CD4-positive, alpha-beta memory T cell (primary cell): Measurements from ENCODE around the gene MTA3. TPM values are rescaled to one million over a fixed set of nuclear protein-coding genes. Genes with fewer than 3 reads are reported as not detected.
"Not testable (repeated sequence)": the region's sequence is repeated elsewhere in the genome, so short reads cannot be mapped to it uniquely, and the experiment has no call there.

Source experiments
- CTCF ChIA-PET: fragments of 350-600 bp; sonication (Branson Sonifier 250); formaldehyde crosslinking; loops from one replicate; lab custom pipeline; 2021; ENCODE audit warnings: inconsistent platforms; ENCODE audit not compliant: partially characterized antibody; lab: Charles Lee
- POLR2A ChIA-PET: fragments of 350-600 bp; sonication (Branson Sonifier 250); formaldehyde crosslinking; loops from one replicate; lab custom pipeline; 2021; ENCODE audit not compliant: partially characterized antibody; lab: Charles Lee
- DNase-seq, 5 donors: peaks; one replicate each; pipeline versions ENCODE4 v3.0.0 to v3.0.0-alpha.2; 2020 to 2022; ENCODE audit warnings: mixed read lengths in 1 of 5
- H3K27ac ChIP-seq: one replicate; pipeline ENCODE4 v1.7.0; 2013; ENCODE audit warnings: low read depth, low read length
- H3K27me3 ChIP-seq: 2 replicates; pipeline ENCODE4 v1.7.0; 2013; ENCODE audit warnings: mild to moderate bottlenecking, low read length, moderate library complexity; ENCODE audit not compliant: insufficient read depth
- H3K36me3 ChIP-seq: 2 replicates; pipeline ENCODE4 v1.7.0; 2013; ENCODE audit warnings: mild to moderate bottlenecking, low read length, moderate library complexity; ENCODE audit not compliant: insufficient read depth
- H3K4me1 ChIP-seq: 2 replicates; pipeline ENCODE4 v1.7.0; 2013; ENCODE audit warnings: mild to moderate bottlenecking, low read length, moderate library complexity; ENCODE audit not compliant: insufficient read depth
- H3K4me3 ChIP-seq, 2 donors: one replicate each; pipeline ENCODE4 v1.7.0; 2013; ENCODE audit warnings: low read length in 2 of 2, mild to moderate bottlenecking in 1 of 2
- H3K9me3 ChIP-seq, 2 donors: one replicate each; pipeline ENCODE4 v1.7.0; 2013; ENCODE audit warnings: low read length in 2 of 2, control low read depth in 1 of 2; ENCODE audit not compliant: control insufficient read depth in 1 of 2
- H3K27ac Mint-ChIP-seq, 7 donors: one replicate each; pipeline ENCODE4 v1.8.0; 2020 to 2021; ENCODE audit warnings: mixed read lengths in 7 of 7, mild to moderate bottlenecking in 6 of 7, inconsistent platforms in 3 of 7, moderate library complexity in 3 of 7
- H3K27me3 Mint-ChIP-seq, 2 donors: one replicate each; pipeline ENCODE4 v1.8.0; 2020 to 2021; ENCODE audit warnings: mixed read lengths in 2 of 2
- H3K36me3 Mint-ChIP-seq, 2 donors: one replicate each; pipeline ENCODE4 v1.8.0; 2020 to 2021; ENCODE audit warnings: mixed read lengths in 2 of 2, inconsistent platforms in 1 of 2, mild to moderate bottlenecking in 1 of 2
- H3K4me1 Mint-ChIP-seq, 4 donors: one replicate each; pipeline ENCODE4 v1.8.0; 2020 to 2021; ENCODE audit warnings: mixed read lengths in 4 of 4, mild to moderate bottlenecking in 1 of 4
- H3K4me3 Mint-ChIP-seq, 8 donors: one replicate each; pipeline ENCODE4 v1.8.0; 2020 to 2021; ENCODE audit warnings: mixed read lengths in 8 of 8, mild to moderate bottlenecking in 7 of 8, moderate library complexity in 6 of 8, inconsistent platforms in 3 of 8
- H3K9me3 Mint-ChIP-seq, 8 donors: one replicate each; pipeline ENCODE4 v1.8.0; 2020 to 2021; ENCODE audit warnings: mixed read lengths in 8 of 8, mild to moderate bottlenecking in 5 of 8, inconsistent platforms in 3 of 8, moderate library complexity in 1 of 8
- intact Hi-C: fragments of 100-400 bp; cut with micrococcal nuclease; formaldehyde crosslinking; loops from one replicate; pipeline ENCODE4 v1.15.1; 2023
- polyA plus RNA-seq, 2 donors: library from polyadenylated mRNA; unstranded; fragments of 300-500 nt; fragmentation: Illumina TruSeq; gene quantifications; one replicate each; pipeline ENCODE4 v1.2.3, GENCODE V29; 2021
- total RNA-seq, 2 experiments: library from RNA; stranded (reverse); gene quantifications; one replicate each; pipeline ENCODE4 v1.2.3, GENCODE V29; 2021

Gene MTA3
- total and polyA plus RNA-seq, 4 experiments from 2014 or later: 7.7 to 21.3 (median 13.3) TPM

- ChIA-PET POLR2A (interaction anchor here (0.5 kb wide), 1 partner anchor 9 kb away, joined by 3 read pairs; no protein-coding TSS in a partner anchor), CTCF (interaction anchor here (0.7 kb wide), 1 partner anchor 12 kb away, joined by 3 read pairs; no protein-coding TSS in a partner anchor)
- Mint-ChIP-seq H3K27me3 (no peaks in the 10 kb centered on the region), H3K4me1 (peaks cover 19 to 30% (median 23%) of the 10 kb centered on the region in 4 donors), H3K36me3 (peaks cover 28 to 32% of the 10 kb centered on the region in 2 donors), H3K4me3 (no peak overlapping the region), H3K27ac (peak overlapping the region in 1 of 7 donors; percentile 46), H3K9me3 (no peaks in the 10 kb centered on the region)
- H3K9me3 ChIP-seq: no peaks in the 10 kb centered on the region
- no peaks in the 10 kb centered on the region for H3K27me3 ChIP-seq
- no peak overlapping the region for H3K4me3 ChIP-seq
- H3K4me1 ChIP-seq: peaks cover 9% of the 10 kb centered on the region
- no peak overlapping the region for H3K27ac ChIP-seq
- no peaks in the 10 kb centered on the region for H3K36me3 ChIP-seq
- no peak for DNase-seq
- intact Hi-C loops: no loop called here
These were observed 7.1 kb downstream of the MTA3 start for GRCh38 chr2:42575458-42576064.

GRCh38 chr2:42578621-42579020, 10.2 kb downstream of the MTA3 start:
- H3K4me1 ChIP-seq: peaks cover 9% of the 10 kb centered on the region
- H3K9me3 Mint-ChIP-seq: no peaks in the 10 kb centered on the region
- DNase-seq: no peak
- H3K27me3 ChIP-seq: no peaks in the 10 kb centered on the region
- no peaks in the 10 kb centered on the region for H3K27me3 Mint-ChIP-seq
- H3K27ac ChIP-seq: no peak overlapping the region
- peaks cover 17 to 27% (median 22%) of the 10 kb centered on the region in 4 donors for H3K4me1 Mint-ChIP-seq
- no peak overlapping the region for H3K4me3 ChIP-seq
- H3K36me3 Mint-ChIP-seq: peaks cover 41 to 48% of the 10 kb centered on the region in 2 donors
- ChIA-PET POLR2A (no interaction called here), CTCF (no interaction called here)
- intact Hi-C loops: no loop called here
- H3K27ac Mint-ChIP-seq: peak overlapping the region in 2 of 7 donors; percentile 41 to 81
- H3K4me3 Mint-ChIP-seq: no peak overlapping the region
- H3K36me3 ChIP-seq: no peaks in the 10 kb centered on the region
- H3K9me3 ChIP-seq: no peaks in the 10 kb centered on the region

- no peak for DNase-seq
- ChIA-PET CTCF (no interaction called here), POLR2A (no interaction called here)
- H3K27me3 Mint-ChIP-seq: no peaks in the 10 kb centered on the region
- Histone ChIP-seq H3K4me3 (no peak overlapping the region), H3K27me3 (no peaks in the 10 kb centered on the region), H3K27ac (no peak overlapping the region), H3K9me3 (no peaks in the 10 kb centered on the region), H3K4me1 (no peaks in the 10 kb centered on the region), H3K36me3 (no peaks in the 10 kb centered on the region)
- H3K4me3 Mint-ChIP-seq: no peak overlapping the region
- H3K4me1 Mint-ChIP-seq: peaks cover 8 to 14% (median 10%) of the 10 kb centered on the region in 4 donors
- intact Hi-C loops: no loop called here
- H3K27ac Mint-ChIP-seq: no peak overlapping the region
- H3K9me3 Mint-ChIP-seq: no peaks in the 10 kb centered on the region
- peaks cover 39 to 44% of the 10 kb centered on the region in 2 donors for H3K36me3 Mint-ChIP-seq
These were observed 12.8 kb downstream of the MTA3 start for GRCh38 chr2:42581257-42581656.

- H3K4me1 ChIP-seq, H3K9me3 ChIP-seq, DNase-seq, H3K27ac Mint-ChIP-seq, H3K4me3 Mint-ChIP-seq, CTCF ChIA-PET, H3K27me3 ChIP-seq, H3K4me3 ChIP-seq, H3K4me1 Mint-ChIP-seq, H3K9me3 Mint-ChIP-seq, H3K27ac ChIP-seq, H3K36me3 ChIP-seq, H3K27me3 Mint-ChIP-seq, intact Hi-C loops: not testable (repeated sequence)
- POLR2A ChIA-PET: interaction anchor here (0.7 kb wide), 1 partner anchor 9 kb away, joined by 3 read pairs; no protein-coding TSS in a partner anchor
- H3K36me3 Mint-ChIP-seq: peaks cover 29 to 39% of the 10 kb centered on the region in 2 donors
These were observed 16.2 kb downstream of the MTA3 start for GRCh38 chr2:42584628-42585027.

GRCh38 chr2:42585779-42586178, 17.3 kb downstream of the MTA3 start:
- no peak overlapping the region for H3K4me3 Mint-ChIP-seq
- intact Hi-C loops: no loop called here

GRCh38 chr2:42587526-42588117, 19.2 kb downstream of the MTA3 start:
- intact Hi-C loops: no loop called here
- Mint-ChIP-seq H3K4me3 (no peak overlapping the region), H3K36me3 (peaks cover 13 to 37% of the 10 kb centered on the region in 2 donors), H3K27ac (no peak overlapping the region), H3K9me3 (no peaks in the 10 kb centered on the region), H3K4me1 (peaks cover 0 to 6% (median 3%) of the 10 kb centered on the region in 4 donors), H3K27me3 (no peaks in the 10 kb centered on the region)
- DNase-seq: no peak
- Histone ChIP-seq H3K4me3 (no peak overlapping the region), H3K36me3 (no peaks in the 10 kb centered on the region), H3K27me3 (no peaks in the 10 kb centered on the region), H3K9me3 (no peaks in the 10 kb centered on the region), H3K4me1 (no peaks in the 10 kb centered on the region), H3K27ac (no peak overlapping the region)
- ChIA-PET POLR2A (no interaction called here), CTCF (no interaction called here)

More at GRCh38 chr2:42585779-42586178, 17.3 kb downstream of the MTA3 start:
- Mint-ChIP-seq H3K9me3 (no peaks in the 10 kb centered on the region), H3K27me3 (no peaks in the 10 kb centered on the region), H3K4me1 (peaks cover 0 to 8% (median 3%) of the 10 kb centered on the region in 4 donors), H3K36me3 (peaks cover 23 to 39% of the 10 kb centered on the region in 2 donors), H3K27ac (no peak overlapping the region)
- no peak for DNase-seq
- Histone ChIP-seq H3K4me1 (no peaks in the 10 kb centered on the region), H3K4me3 (no peak overlapping the region), H3K36me3 (no peaks in the 10 kb centered on the region), H3K9me3 (no peaks in the 10 kb centered on the region), H3K27ac (no peak overlapping the region), H3K27me3 (no peaks in the 10 kb centered on the region)
- ChIA-PET POLR2A (no interaction called here), CTCF (interaction anchor here (0.6 kb wide), 1 partner anchor 53 kb away, joined by 4 read pairs; no protein-coding TSS in a partner anchor)

GRCh38 chr2:42588121-42588520, 19.7 kb downstream of the MTA3 start:
- Histone ChIP-seq H3K4me1 (no peaks in the 10 kb centered on the region), H3K4me3 (no peak overlapping the region), H3K27ac (no peak overlapping the region), H3K9me3 (no peaks in the 10 kb centered on the region), H3K36me3 (no peaks in the 10 kb centered on the region), H3K27me3 (no peaks in the 10 kb centered on the region)
- intact Hi-C loops: no loop called here
- H3K27ac Mint-ChIP-seq: peak overlapping the region in 1 of 7 donors; percentile 66
- ChIA-PET POLR2A (no interaction called here), CTCF (no interaction called here)
- H3K4me1 Mint-ChIP-seq: peaks cover 0 to 6% (median 3%) of the 10 kb centered on the region in 4 donors
- H3K4me3 Mint-ChIP-seq: no peak overlapping the region
- DNase-seq: no peak
- H3K36me3 Mint-ChIP-seq: peaks cover 8 to 32% of the 10 kb centered on the region in 2 donors
- no peaks in the 10 kb centered on the region for H3K27me3 Mint-ChIP-seq
- H3K9me3 Mint-ChIP-seq: no peaks in the 10 kb centered on the region
